ENCODE measurements around the gene COX20. TPM values are rescaled to one million over a fixed set of nuclear protein-coding genes. Genes with fewer than 3 reads are reported as not detected.
A peak's percentile ranks its signal among the peaks of the same experiment; 100 is the strongest.
"Not testable (repeated sequence)": the region's sequence is repeated elsewhere in the genome, so short reads cannot be mapped to it uniquely, and the experiment has no call there.

The COX20 gene
- total RNA-seq, 1 donor from 2014 or later: 30.0 TPM

DNA sequence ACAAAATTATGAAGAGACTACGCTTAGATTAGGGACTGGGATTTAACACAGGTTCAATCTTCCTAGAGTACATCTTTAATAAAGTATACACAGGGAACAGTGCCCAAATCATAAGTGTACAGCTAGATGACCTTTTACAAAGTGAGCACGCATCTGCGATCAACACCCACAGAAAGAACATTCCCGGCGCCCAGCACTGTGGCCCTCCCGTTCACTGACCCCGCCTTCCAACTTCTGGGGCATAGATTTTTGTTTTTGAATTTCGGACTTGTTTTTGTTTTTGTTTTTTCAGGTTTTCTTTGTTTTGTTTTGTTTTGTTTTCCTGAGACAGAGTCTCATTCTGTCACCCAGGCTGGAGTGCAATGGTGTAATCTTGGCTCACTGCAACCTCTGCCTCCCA, 30.6 kb upstream of the COX20 start:
- no peaks in the 10 kb centered on the region for H3K36me3 Mint-ChIP-seq (ENCODE audit: low read depth)
- H3K27ac Mint-ChIP-seq: no peak overlapping the region
- no peak overlapping the region for H3K4me3 Mint-ChIP-seq
- no peaks in the 10 kb centered on the region for H3K9me3 Mint-ChIP-seq
- peaks cover 5% of the 10 kb centered on the region for H3K27me3 Mint-ChIP-seq
- no peak for DNase-seq
- H3K4me1 Mint-ChIP-seq: no peaks in the 10 kb centered on the region
- intact Hi-C loops (cut with micrococcal nuclease): no loop called here

DNA sequence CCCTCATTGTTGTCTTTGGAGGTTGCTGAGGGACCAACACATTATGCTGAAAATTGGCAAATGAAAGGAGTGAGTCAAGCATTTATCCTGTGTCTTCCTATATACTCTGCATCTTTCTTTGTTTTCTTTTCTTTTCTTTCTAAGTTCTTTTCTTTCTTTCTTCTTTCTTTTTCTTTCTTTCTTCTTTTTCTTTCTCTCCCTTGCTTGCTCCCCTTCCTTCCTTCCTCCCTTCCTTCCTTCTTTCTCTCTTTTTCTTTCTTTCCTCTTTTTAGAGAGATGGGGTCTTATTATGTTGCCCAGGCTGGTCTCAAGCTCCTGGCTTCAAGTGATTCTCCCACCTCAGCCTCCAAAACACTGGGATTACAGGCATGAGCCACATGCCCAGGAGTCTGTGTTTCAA, 28.3 kb upstream of the COX20 start:
- intact Hi-C loops (cut with micrococcal nuclease): no loop called here
- no peaks in the 10 kb centered on the region for H3K9me3 Mint-ChIP-seq
- H3K4me3 Mint-ChIP-seq: no peak overlapping the region
- no peak overlapping the region for H3K27ac Mint-ChIP-seq
- no peaks in the 10 kb centered on the region for H3K36me3 Mint-ChIP-seq (ENCODE audit: low read depth)
- H3K4me1 Mint-ChIP-seq: no peaks in the 10 kb centered on the region
- H3K27me3 Mint-ChIP-seq: no peaks in the 10 kb centered on the region
- DNase-seq: no peak

DNA sequence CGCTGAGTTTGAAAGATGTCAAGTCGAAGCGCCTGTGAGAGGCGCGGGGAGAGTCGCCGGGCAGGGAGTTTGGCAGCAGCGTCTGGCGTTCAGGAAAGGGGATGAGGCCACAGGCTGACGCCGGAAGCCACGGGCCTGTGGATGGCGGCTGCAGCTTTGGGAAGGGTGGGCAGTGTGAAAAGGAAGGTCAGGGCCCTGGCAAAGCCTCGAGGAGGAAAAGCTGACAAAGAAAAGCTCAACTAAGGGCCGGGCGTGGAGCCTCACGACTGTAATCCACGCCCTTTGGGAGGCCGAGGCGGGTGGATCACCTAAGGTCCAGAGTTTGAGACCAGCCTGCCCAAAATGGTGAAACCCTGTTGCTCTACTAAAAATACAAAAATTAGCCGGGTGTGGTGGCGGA, 25.2 kb upstream of the COX20 start:
- peaks cover 6% of the 10 kb centered on the region for H3K4me1 Mint-ChIP-seq
- H3K27me3 Mint-ChIP-seq: peaks cover 4% of the 10 kb centered on the region
- no peak overlapping the region for H3K27ac Mint-ChIP-seq
- intact Hi-C loops (cut with micrococcal nuclease): no loop called here
- no peak overlapping the region for H3K4me3 Mint-ChIP-seq
- no peak for DNase-seq
- H3K9me3 Mint-ChIP-seq: no peaks in the 10 kb centered on the region
- no peaks in the 10 kb centered on the region for H3K36me3 Mint-ChIP-seq (ENCODE audit: low read depth)

DNA sequence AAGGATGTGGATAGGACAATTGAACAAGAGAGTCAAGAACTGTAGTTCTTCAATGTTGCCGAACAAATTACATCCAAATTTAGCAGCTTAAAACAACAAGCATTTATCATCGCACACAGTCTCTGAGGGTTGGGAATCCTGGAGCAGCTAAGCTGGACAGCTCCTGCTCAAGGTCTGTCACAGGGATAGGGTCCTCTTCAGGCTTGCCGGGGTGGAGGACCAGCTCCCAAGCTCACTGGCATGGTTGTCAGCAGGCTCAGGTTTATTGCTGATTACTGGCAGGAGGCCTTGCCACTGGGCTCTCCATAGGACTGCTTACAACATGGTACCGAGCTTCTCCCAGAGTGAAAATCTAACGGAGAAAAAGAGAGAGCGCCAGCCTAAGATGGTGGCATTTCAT, 22.1 kb upstream of the COX20 start:
- peaks cover 7% of the 10 kb centered on the region for H3K4me1 Mint-ChIP-seq
- H3K36me3 Mint-ChIP-seq (ENCODE audit: low read depth): no peaks in the 10 kb centered on the region
- intact Hi-C loops (cut with micrococcal nuclease): no loop called here
- H3K4me3 Mint-ChIP-seq: no peak overlapping the region
- H3K27ac Mint-ChIP-seq: no peak overlapping the region
- H3K9me3 Mint-ChIP-seq: no peaks in the 10 kb centered on the region
- H3K27me3 Mint-ChIP-seq: peaks cover 8% of the 10 kb centered on the region
- DNase-seq: no peak

DNA sequence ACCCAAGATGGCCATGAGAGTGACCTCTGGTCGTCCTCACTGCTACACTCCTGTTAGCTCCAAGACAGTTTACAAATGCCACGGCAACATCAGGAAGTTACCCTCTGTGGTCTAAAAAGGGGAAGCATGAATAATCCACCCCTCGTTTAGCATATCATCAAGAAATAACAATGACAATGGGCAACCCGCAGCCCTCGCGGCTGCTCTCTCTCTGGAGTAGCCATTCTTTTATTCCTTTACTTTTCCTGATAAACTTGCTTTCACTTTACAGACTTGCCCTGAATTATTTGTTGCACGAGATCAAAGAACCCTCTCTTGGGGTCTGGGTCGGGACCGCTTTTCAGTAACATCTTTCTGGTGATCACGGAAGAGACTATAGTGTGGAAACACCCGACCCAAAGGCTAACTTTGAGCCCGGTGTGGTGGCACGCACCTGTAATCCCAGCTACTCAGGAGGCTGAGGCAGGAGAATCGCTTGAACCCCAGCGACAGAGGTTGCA, 19.8 kb upstream of the COX20 start:
- no peak overlapping the region for H3K27ac Mint-ChIP-seq
- no peak overlapping the region for H3K4me3 Mint-ChIP-seq
- H3K27me3 Mint-ChIP-seq: peaks cover 8% of the 10 kb centered on the region
- H3K36me3 Mint-ChIP-seq (ENCODE audit: low read depth): no peaks in the 10 kb centered on the region
- no peaks in the 10 kb centered on the region for H3K9me3 Mint-ChIP-seq
- H3K4me1 Mint-ChIP-seq: peaks cover 7% of the 10 kb centered on the region
- no peak for DNase-seq
- intact Hi-C loops (cut with micrococcal nuclease): no loop called here

DNA sequence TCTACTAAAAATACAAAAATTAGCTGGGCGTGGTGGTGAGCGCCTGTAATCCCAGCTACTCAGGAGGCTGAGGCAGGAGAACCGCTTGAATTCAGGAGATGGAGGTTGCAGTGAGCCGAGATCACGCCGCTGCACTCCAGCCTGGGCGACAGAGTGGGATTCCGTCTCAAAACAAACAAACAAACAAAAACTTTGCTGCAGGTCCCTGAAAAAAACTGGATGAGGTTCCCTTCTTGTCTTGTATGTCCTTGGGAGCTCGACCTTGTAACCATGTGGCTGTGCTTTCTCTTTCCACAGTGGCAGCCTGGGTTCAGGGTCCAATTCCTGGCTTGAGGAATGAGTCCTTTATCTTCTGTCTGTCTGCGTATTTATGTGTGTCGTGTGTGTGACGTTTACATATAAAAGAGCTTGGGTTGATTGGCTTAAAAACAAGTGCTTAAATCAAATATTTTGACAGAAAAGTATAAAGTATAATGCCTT, 18.0 kb upstream of the COX20 start:
- intact Hi-C loops (cut with micrococcal nuclease): no loop called here
- Mint-ChIP-seq H3K4me1 (peaks cover 7% of the 10 kb centered on the region), H3K27me3 (peaks cover 8% of the 10 kb centered on the region), H3K9me3 (no peaks in the 10 kb centered on the region), H3K4me3 (no peak overlapping the region), H3K36me3 (ENCODE audit: low read depth) (no peaks in the 10 kb centered on the region), H3K27ac (no peak overlapping the region)
- DNase-seq: no peak

DNA sequence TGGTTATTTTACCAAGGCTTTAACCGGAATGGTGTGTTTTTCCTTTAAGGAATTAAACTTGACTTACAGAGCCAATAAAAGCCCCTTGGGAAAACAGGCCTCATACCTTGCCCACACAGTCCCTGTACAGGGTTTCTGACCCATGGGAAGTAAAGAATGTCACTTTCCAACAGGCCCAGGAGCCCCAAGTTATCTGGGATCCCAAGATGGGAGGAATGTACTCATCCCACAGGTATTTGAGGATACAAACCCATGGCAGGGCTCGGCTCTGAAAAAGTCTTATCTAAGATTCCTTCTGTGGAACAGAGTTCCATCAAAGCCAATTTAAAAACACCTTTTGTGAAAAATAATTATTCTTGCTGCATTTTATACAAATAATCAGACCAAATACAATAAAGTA, 15.3 kb upstream of the COX20 start:
- no peak for DNase-seq
- no peaks in the 10 kb centered on the region for H3K36me3 Mint-ChIP-seq (ENCODE audit: low read depth)
- intact Hi-C loops (cut with micrococcal nuclease): no loop called here
- no peak overlapping the region for H3K4me3 Mint-ChIP-seq
- H3K27ac Mint-ChIP-seq: no peak overlapping the region
- H3K4me1 Mint-ChIP-seq: peaks cover 1% of the 10 kb centered on the region
- H3K9me3 Mint-ChIP-seq: no peaks in the 10 kb centered on the region
- H3K27me3 Mint-ChIP-seq: peaks cover 4% of the 10 kb centered on the region

DNA sequence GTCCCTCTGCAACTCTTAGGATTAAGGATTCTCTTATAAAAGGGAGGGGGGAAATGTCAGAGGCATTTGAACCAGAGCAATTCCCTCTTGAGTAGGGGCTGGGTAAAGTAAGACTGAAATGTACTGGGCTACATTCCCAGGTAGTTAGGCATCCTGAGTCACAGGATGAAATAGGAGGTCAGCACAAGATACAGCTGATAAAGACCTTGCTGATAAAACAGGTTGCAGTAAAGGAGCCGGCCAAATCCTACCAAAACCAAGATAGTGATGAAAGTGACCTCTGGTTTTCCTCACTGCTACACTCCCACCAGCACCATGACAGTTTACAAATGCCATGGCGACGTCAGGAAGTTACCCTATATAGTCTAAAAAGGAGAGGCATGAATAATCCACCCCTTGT, 14.3 kb upstream of the COX20 start:
- no peak for DNase-seq
- intact Hi-C loops (cut with micrococcal nuclease): no loop called here
- no peak overlapping the region for H3K4me3 Mint-ChIP-seq
- no peaks in the 10 kb centered on the region for H3K4me1 Mint-ChIP-seq
- no peaks in the 10 kb centered on the region for H3K9me3 Mint-ChIP-seq
- no peak overlapping the region for H3K27ac Mint-ChIP-seq
- no peaks in the 10 kb centered on the region for H3K36me3 Mint-ChIP-seq (ENCODE audit: low read depth)
- peaks cover 7% of the 10 kb centered on the region for H3K27me3 Mint-ChIP-seq

DNA sequence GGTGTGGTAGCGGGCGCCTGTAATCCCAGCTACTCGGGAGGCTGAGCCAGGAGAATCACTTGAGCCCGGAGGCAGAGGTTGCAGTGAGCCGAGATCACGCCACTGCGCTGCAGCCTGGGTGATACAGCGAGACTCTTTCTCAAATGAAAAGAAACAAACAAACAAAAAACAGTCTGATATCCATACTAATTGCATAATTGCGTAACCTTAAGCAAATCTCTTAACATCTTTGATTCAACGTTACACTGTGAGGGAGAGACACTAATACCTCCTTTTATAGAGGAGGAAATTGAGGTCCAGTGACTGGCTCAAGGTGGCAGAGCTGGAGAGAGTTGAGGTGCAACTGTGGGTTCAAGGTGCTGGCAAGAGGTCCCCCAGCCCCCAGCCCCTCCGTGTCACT, 12.6 kb upstream of the COX20 start:
- intact Hi-C loops (cut with micrococcal nuclease): no loop called here
- Mint-ChIP-seq H3K4me3 (no peak overlapping the region), H3K4me1 (no peaks in the 10 kb centered on the region), H3K9me3 (no peaks in the 10 kb centered on the region), H3K27me3 (peaks cover 3% of the 10 kb centered on the region), H3K36me3 (ENCODE audit: low read depth) (no peaks in the 10 kb centered on the region), H3K27ac (no peak overlapping the region)
- no peak for DNase-seq

DNA sequence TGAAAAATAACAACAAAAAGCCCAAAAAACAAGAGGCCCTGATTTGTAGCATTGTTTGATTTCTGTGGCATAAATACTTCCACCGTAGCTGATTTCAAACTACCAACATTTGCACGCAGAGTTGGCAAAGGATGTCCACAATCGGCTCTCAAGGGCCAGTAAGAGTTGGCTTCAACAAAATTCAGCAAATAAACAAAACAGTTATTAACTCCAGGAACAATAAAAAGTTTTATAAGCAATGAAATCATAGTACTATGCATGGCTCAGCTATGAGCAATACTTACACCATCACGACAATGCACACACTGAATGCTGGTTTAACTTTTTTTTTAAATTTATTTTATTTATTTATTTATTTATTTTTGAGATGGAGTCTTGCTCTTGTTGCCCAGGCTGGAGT, 8.7 kb upstream of the COX20 start:
- intact Hi-C loops (cut with micrococcal nuclease): no loop called here
- no peak overlapping the region for H3K27ac Mint-ChIP-seq
- no peaks in the 10 kb centered on the region for H3K4me1 Mint-ChIP-seq
- no peak for DNase-seq
- H3K9me3 Mint-ChIP-seq: no peaks in the 10 kb centered on the region
- H3K36me3 Mint-ChIP-seq (ENCODE audit: low read depth): peaks cover 2% of the 10 kb centered on the region
- H3K27me3 Mint-ChIP-seq: peaks cover 3% of the 10 kb centered on the region
- no peak overlapping the region for H3K4me3 Mint-ChIP-seq

DNA sequence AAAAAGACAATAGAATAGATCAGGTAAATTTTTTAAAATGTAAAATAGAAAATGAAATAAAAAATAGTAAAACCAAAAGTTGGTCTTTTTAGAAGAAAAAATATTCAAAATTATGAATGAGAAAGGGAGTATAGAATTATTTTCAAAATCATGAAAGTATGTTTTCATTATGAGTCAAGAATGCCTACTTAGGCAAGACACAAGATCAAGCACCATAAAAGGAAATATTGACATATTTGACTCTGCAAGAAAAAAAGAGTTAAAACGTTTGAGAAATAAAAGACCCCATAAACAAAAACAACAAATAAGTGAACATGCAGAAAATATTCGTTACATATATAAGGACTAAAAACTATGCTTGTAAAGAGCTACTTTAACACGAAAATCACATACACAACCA, 4.8 kb upstream of the COX20 start:
- no peak overlapping the region for H3K4me3 Mint-ChIP-seq
- DNase-seq: no peak
- peaks cover 3% of the 10 kb centered on the region for H3K27me3 Mint-ChIP-seq
- no peaks in the 10 kb centered on the region for H3K9me3 Mint-ChIP-seq
- peaks cover 3% of the 10 kb centered on the region for H3K36me3 Mint-ChIP-seq (ENCODE audit: low read depth)
- H3K27ac Mint-ChIP-seq: no peak overlapping the region
- intact Hi-C loops (cut with micrococcal nuclease): loop anchor here (10.0 kb wide), 5 partner anchors 324 to 1504 kb away; partner anchors contain the start of gene KIF26B
- peaks cover 9% of the 10 kb centered on the region for H3K4me1 Mint-ChIP-seq

DNA sequence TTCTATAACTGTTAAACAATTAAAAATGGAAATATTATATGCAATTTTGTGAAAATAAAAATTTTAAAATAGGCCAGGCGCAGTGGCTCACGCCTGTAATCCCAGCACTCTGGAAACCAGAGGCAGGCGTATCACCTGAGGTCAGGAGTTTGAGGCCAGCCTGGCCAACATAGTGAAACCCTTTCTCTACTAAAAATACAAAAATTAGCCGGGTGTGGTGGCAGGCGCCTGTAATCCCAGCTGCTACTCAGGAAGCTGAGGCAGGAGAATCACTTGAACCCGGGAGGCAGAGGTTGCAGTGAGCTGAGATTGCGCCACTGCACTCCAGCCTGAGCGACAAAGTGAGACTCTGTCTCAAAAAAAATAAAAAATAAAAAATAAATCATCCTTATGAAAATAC, 2.2 kb upstream of the COX20 start:
- DNase-seq, H3K27me3 Mint-ChIP-seq, H3K9me3 Mint-ChIP-seq: not testable (repeated sequence)
- Mint-ChIP-seq H3K36me3 (ENCODE audit: low read depth) (peaks cover 23% of the 10 kb centered on the region), H3K27ac (peak overlapping the region; percentile 99), H3K4me3 (peak overlapping the region; percentile 91), H3K4me1 (peaks cover 28% of the 10 kb centered on the region)
- intact Hi-C loops (cut with micrococcal nuclease): loop anchor here (10.0 kb wide), 5 partner anchors 322 to 1502 kb away; partner anchors contain the start of gene KIF26B

DNA sequence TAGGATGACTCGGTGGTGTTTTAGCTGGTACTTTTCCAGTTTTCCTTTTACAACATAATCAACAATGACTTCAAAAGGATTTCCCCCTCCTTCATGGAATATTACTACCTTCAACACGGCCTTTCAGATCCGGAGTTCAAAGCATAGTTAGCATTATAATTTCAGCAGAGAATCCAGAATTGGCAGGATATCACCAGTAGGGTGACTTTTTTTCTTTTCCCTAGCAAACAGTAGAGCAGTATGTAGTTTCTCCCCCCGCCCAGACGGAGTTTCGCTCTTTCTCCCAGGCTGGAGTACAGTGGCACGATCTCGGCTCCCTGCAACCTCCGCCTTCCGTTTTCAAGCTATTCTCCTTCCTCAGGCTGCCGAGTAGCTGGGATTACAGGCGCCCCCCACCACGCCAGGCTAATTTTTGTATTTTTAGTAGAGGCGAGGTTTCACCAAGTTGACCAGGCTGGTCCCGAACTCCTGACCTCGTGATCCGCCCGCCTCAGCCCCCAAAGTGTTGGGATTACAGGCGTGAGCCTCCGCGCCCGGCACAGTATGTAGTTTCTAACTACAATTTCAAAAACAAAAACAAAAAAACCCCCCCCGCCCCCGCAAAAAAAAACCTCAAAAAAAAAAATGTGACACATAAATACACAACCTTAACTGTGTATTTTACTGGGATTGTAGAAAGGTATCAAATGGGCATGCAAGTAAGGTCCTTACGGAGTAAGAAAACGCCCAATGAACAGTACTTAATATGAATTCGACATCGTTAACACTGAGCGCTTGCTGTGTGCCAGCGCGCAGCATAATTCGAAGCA, 1.5 kb upstream of the COX20 start:
- peak; percentile 81 for DNase-seq
- Mint-ChIP-seq H3K9me3 (peaks cover 8% of the 10 kb centered on the region), H3K27me3 (no peaks in the 10 kb centered on the region), H3K36me3 (ENCODE audit: low read depth) (peaks cover 28% of the 10 kb centered on the region), H3K27ac (peak overlapping the region; percentile 99), H3K4me3 (peak overlapping the region; percentile 91), H3K4me1 (peaks cover 33% of the 10 kb centered on the region)
- intact Hi-C loops (cut with micrococcal nuclease): loop anchor here (1.0 to 10.0 kb wide), 7 partner anchors 234 to 1732 kb away; partner anchors contain the start of genes CNST, KIF26B and TFB2M

DNA sequence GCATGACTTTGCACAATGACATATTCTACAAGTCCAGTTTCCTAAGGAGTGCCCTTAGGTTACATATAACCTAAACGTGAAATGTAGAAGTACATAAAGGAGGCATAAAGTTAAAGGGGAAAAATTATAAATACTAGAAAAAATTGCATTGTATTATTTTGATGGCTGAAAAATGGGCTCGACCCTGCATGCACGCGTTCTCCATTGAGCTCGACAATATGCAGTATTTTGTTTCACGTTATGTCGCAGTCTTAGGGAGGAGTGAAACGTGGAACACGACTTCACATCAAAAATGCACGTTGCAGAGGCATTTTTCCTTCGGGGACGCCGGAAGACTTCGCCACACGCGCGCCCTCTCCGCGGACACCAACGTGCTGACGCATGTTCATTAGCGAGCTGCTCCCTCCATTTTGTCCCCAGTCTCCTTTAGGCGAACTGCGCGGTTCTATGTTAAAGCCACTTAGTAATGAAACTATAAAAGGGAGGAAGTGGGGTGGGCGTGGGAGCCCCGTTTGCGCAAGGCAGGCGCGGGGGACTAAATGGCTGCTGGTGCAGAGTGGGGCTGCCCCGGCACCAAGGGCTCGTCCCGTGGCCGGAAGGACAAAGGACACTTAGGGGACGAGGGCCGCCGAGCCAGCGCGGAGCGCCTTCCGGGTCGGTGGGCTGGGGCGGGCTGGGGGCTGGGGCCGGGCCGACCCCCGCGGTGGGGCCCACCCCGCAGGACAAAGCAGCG, 749 bp upstream of the COX20 start:
- peak; percentile 96 for DNase-seq
- intact Hi-C loops (cut with micrococcal nuclease): loop anchor here (1.0 to 10.0 kb wide), 12 partner anchors 29 to 1732 kb away; partner anchors contain the start of genes CEP170, CNST, KIF26B and TFB2M
- Mint-ChIP-seq H3K27me3 (no peaks in the 10 kb centered on the region), H3K27ac (peak overlapping the region; percentile 99), H3K4me1 (peaks cover 37% of the 10 kb centered on the region), H3K9me3 (peaks cover 8% of the 10 kb centered on the region), H3K4me3 (peak overlapping the region; percentile 91), H3K36me3 (ENCODE audit: low read depth) (peaks cover 31% of the 10 kb centered on the region)
